Psoas muscle (tissue), 8 donors: ENCODE measurements around the gene RNF207. TPM values are rescaled to one million over a fixed set of nuclear protein-coding genes. Genes with fewer than 3 reads are reported as not detected.

Experiments
- ATAC-seq, 4 donors: fragments of 200-7000 bp; cut with Tn5 transposase; one replicate each; pipeline ENCODE4 v1.9.1; 2020; ENCODE audit warnings: moderate library complexity in 3 of 4, mild to moderate bottlenecking in 2 of 4
- DNase-seq, 2 donors: peaks; one replicate each; pipeline ENCODE4 v3.0.0-alpha.2; 2020
- H3K27ac ChIP-seq: fragments of 200-600 bp; one replicate; pipeline ENCODE4 v1.8.0; 2022
- H3K27me3 ChIP-seq, 3 donors: fragments of 200-600 bp in 1 of 3; one replicate each; pipeline versions ENCODE4 v1.6.1 to v1.8.0; 2013 to 2022; ENCODE audit warnings: low read length in 2 of 3, mild to moderate bottlenecking in 2 of 3, moderate library complexity in 1 of 3; ENCODE audit not compliant: insufficient read depth in 3 of 3
- H3K36me3 ChIP-seq, 2 donors: fragments of 200-600 bp in 1 of 2; one replicate each; pipeline versions ENCODE4 v1.6.1 to v1.8.0; 2013 to 2022; ENCODE audit warnings: low read depth in 1 of 2, mild to moderate bottlenecking in 1 of 2, moderate library complexity in 1 of 2; ENCODE audit not compliant: insufficient read depth in 1 of 2
- H3K4me1 ChIP-seq: fragments of 200-600 bp; one replicate; pipeline ENCODE4 v1.8.0; 2022
- H3K4me3 ChIP-seq: fragments of 200-600 bp; one replicate; pipeline ENCODE4 v1.8.0; 2022; ENCODE audit warnings: mild to moderate bottlenecking
- H3K9me3 ChIP-seq: fragments of 200-600 bp; one replicate; pipeline ENCODE4 v1.8.0; 2022
- WGBS, 3 donors: extraction: QIAGEN DNeasy Blood & Tissue Kit; methylation state at CpG; one replicate each; pipeline versions ENCODE4 v1.1.6 to v1.1.7; 2013; 5-methylcytosine and 5-hydroxymethylcytosine counted together
- intact Hi-C, 2 donors: fragments of 100-400 bp; cut with DNase I; formaldehyde crosslinking; loops; one replicate each; pipeline versions ENCODE4 v1.11.0 to v1.14.2; 2022
- long read RNA-seq, 2 donors: library from polyadenylated mRNA; unstranded; transcript quantifications; one replicate each; pipeline ENCODE4 v2.0.0, GENCODE V29; 2021
- polyA plus RNA-seq, 3 donors: library from polyadenylated mRNA; stranded (reverse); fragments of 200-250 nt; gene quantifications; one replicate each; pipeline ENCODE4 v1.2.3, GENCODE V29; 2013
- total RNA-seq, 4 donors: library from RNA; stranded (reverse); fragmentation: NEBNext Ultra II Directional in 2 of 4; extraction: Animal tissue kit (Norgen Biotek cat#: 25700) in 2 of 4; gene quantifications; one replicate each; pipeline versions ENCODE4 v1.2.1 to v1.2.4, GENCODE V29; 2021 to 2023
- TF ChIP-seq, protein P1 (sequence below): fragments of 200-600 bp; IDR thresholded peaks from one replicate; pipeline ENCODE4 v1.8.0; 2022; ENCODE audit warnings: antibody characterized with exemption
- donor health status: healthy with polysubstance abuse.
- donor health status: DM: no; HTN: no; CAD: no; lungs with moderate emphysema.
- donor health status: Bipolar disorder and iron deficiency.
- donor health status: healthy.
- donor health status: DM: yes; HTN: yes; CAD: no.
- donor health status: DM: no; HTN: no; CAD: no.
- donor health status: DM: no; HTN: no; CAD: no.
- donor health status: DM: yes; HTN: yes; CAD: no.

RNF207 gene, protein sequence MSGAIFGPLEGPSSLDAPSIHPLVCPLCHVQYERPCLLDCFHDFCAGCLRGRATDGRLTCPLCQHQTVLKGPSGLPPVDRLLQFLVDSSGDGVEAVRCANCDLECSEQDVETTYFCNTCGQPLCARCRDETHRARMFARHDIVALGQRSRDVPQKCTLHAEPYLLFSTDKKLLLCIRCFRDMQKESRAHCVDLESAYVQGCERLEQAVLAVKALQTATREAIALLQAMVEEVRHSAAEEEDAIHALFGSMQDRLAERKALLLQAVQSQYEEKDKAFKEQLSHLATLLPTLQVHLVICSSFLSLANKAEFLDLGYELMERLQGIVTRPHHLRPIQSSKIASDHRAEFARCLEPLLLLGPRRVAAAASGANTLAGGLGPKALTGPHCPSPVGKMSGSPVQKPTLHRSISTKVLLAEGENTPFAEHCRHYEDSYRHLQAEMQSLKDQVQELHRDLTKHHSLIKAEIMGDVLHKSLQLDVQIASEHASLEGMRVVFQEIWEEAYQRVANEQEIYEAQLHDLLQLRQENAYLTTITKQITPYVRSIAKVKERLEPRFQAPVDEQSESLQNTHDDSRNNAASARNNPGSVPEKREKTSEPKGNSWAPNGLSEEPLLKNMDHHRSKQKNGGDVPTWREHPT
- 10 to 100 TPM in 1 of 4 donors, 1 to 10 TPM in 3; 3.4 to 13.6 (median 4.6) TPM for total RNA-seq
- polyA plus RNA-seq = 1 to 10 TPM; 2.5 to 5.1 (median 3.0) TPM
- long read RNA-seq, donor 1, partial matches to known transcripts = 0 of 4 reads
- long read RNA-seq, donor 1, other reads (novel, unspliced or antisense) = 3 of 4 reads
- long read RNA-seq, donor 2, partial matches to known transcripts = 0 of 1 reads
- long read RNA-seq, donor 2, other reads (novel, unspliced or antisense) = 1 of 1 reads

DNA sequence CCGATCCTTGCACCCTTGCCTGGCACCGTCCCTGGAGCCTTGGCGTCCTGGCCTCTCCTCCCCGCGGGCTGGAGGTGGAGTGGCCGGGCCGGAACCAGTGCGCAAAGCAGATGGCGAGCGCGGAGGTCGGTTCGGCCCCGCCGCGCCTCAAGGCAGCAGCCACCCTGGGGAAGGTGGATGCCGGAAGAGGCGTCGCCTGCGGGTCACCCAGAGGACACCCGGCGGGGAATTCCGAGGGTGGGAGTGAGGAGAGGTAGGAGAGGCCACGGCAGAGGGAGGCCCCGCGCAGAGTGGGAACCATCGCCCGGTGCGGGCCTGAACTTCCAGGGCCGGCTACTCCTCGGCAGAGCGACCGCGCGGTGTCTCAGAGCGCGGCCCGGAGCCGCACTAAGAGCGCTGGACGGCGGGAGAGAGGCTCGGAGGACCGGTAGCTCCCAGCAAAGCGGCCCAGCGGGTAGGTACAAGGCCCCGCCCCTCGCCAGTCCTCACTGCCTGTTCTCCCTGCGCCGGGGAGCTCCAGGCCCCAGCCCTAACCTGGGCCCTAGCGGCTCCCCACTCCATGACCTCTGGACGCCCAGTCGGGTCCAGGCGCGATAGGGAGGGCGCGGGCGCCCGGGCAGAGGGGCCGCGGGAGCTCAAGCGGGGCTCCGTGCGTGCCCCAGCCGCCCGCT, at the start of gene RNF207:
Gene RNF207 (plus strand): TSS at position 271 of the 671 bp plus-strand sequence. CDS start 417 bp downstream, outside the sequence.
- TF ChIP-seq, protein P1, sequence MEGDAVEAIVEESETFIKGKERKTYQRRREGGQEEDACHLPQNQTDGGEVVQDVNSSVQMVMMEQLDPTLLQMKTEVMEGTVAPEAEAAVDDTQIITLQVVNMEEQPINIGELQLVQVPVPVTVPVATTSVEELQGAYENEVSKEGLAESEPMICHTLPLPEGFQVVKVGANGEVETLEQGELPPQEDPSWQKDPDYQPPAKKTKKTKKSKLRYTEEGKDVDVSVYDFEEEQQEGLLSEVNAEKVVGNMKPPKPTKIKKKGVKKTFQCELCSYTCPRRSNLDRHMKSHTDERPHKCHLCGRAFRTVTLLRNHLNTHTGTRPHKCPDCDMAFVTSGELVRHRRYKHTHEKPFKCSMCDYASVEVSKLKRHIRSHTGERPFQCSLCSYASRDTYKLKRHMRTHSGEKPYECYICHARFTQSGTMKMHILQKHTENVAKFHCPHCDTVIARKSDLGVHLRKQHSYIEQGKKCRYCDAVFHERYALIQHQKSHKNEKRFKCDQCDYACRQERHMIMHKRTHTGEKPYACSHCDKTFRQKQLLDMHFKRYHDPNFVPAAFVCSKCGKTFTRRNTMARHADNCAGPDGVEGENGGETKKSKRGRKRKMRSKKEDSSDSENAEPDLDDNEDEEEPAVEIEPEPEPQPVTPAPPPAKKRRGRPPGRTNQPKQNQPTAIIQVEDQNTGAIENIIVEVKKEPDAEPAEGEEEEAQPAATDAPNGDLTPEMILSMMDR = no peak
- Histone ChIP-seq H3K4me3 (peak within 1 kb of the TSS; percentile 76), H3K9me3 (no peaks in the 10 kb centered on the region), H3K4me1 (peaks cover 19% of the 10 kb centered on the region), H3K27ac (peak within 1 kb of the TSS; percentile 69), H3K36me3 (no peaks in the 10 kb centered on the region), H3K27me3 (no peaks in the 10 kb centered on the region)
- intact Hi-C loops = loop anchor here in 1 of 2 donors (5.0 kb wide), 1 partner anchor 36 kb away; the partner anchor contains the start of gene HES3
- peak; percentile 70 to 76 (median 70) for ATAC-seq
- 2 to 3% (median 2%) methylated on average over 52 to 66 of the region's 66 CpGs for WGBS, 3 donors
- peak; percentile 55 to 76 for DNase-seq

DNA sequence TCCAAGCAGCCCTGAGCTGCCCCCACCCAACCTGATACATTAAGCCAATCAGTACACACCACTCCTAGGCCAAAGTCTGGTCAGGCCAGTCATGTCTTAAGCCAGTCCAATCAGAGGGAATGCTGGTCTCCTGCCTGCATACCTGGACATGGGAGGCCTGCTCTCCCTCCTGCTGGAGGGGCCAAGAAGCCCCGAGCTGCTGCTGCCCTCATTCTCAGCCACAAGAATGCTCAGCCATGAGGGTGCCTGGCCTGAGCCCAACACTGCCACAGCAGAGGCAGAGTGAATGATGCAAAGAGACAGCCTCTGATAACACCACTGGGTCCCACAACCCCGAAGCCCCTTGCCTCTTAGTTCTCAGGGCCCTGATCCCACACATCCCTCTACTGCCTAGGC, 48.8 kb upstream of the RNF207 start:
- H3K36me3 ChIP-seq = no peaks in the 10 kb centered on the region
- no peak overlapping the region for H3K4me3 ChIP-seq
- no peak for DNase-seq
- WGBS, 3 donors = 51 to 57% (median 52%) methylated on average over 2 of the region's 2 CpGs
- intact Hi-C loops = no loop called here
- no peaks in the 10 kb centered on the region for H3K9me3 ChIP-seq
- TF ChIP-seq, protein P1 = no peak
- ATAC-seq = no peak
- no peaks in the 10 kb centered on the region for H3K4me1 ChIP-seq
- H3K27me3 ChIP-seq = peaks cover 0 to 29% (median 11%) of the 10 kb centered on the region in 3 donors
- H3K27ac ChIP-seq = no peak overlapping the region

DNA sequence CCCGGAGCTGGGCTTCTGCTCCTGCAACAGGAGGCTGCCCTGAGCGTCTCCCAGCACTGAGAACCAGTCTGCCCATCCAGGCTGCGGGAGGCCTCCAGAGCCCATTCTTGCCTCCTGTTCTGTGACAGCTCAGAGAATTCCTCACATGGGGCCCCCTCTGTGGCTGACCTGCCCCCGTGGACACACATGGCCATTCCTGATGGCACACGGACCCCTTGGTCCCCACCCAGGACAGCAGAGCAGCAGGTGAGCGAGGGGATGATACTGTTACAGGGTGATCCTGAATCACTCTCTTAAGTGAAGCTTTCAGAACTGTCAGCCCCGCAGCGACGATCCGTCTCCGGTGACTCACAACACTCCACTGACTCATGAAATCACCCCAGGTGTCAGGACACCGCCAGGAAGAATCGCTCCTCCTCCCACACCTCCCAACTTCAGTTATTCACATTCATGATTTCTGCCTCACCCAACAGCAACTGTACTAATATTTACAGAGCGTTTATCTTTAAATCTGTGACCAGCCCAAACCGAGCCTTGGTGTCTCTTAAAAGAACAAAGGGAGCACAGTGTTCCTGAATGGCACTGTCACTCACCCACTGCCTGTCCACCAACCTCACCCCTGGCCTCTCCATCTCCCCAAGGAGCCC, 48.3 kb upstream of the RNF207 start:
- Histone ChIP-seq H3K9me3 (no peaks in the 10 kb centered on the region), H3K27me3 (peaks cover 0 to 32% (median 11%) of the 10 kb centered on the region in 3 donors), H3K4me1 (no peaks in the 10 kb centered on the region), H3K36me3 (no peaks in the 10 kb centered on the region), H3K4me3 (no peak overlapping the region), H3K27ac (no peak overlapping the region)
- DNase-seq = no peak
- TF ChIP-seq, protein P1 = no peak
- ATAC-seq = no peak
- 61 to 64% (median 61%) methylated on average over 15 of the region's 15 CpGs for WGBS, 3 donors
- intact Hi-C loops = no loop called here

DNA sequence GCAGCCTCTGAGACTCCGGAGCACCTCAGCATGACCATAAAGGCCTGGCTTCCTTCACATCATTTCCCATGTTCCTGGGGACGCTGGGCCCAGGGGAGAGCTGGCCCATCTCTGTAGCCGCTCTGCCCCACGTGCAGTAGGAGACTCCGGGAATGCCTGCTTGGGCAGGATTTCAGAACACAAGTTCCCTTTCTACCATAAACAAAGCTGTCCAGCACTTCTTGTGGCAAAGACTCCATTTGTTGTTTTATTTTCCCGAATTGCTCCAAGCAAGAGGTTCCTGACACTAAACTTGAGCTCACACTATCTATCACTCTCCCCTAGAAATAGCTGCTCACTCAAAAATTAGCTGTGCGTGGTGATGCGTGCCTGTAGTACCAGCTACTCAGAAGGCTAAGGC, 47.7 kb upstream of the RNF207 start:
- H3K36me3 ChIP-seq = no peaks in the 10 kb centered on the region
- TF ChIP-seq, protein P1 = no peak
- H3K27ac ChIP-seq = no peak overlapping the region
- 66 to 72% (median 68%) methylated on average over 8 of the region's 8 CpGs for WGBS, 3 donors
- DNase-seq (no peak), ATAC-seq (no peak)
- no peaks in the 10 kb centered on the region for H3K4me1 ChIP-seq
- no peak overlapping the region for H3K4me3 ChIP-seq
- H3K27me3 ChIP-seq = peaks cover 0 to 29% (median 11%) of the 10 kb centered on the region in 3 donors
- H3K9me3 ChIP-seq = no peaks in the 10 kb centered on the region
- intact Hi-C loops = no loop called here
